GM19023 (cell line): ENCODE data around the gene LGR5.
A peak's percentile ranks its signal among the peaks of the same experiment; 100 is the strongest.
"Not testable (repeated sequence)": the region's sequence is repeated elsewhere in the genome, so short reads cannot be mapped to it uniquely, and the experiment has no call there.

Source experiments
- ATAC-seq: cut with Tn5 transposase; IDR thresholded peaks from one replicate; pipeline ENCODE4 v1.9.1; 2021; ENCODE audit warnings: mild to moderate bottlenecking, moderate library complexity; ENCODE audit not compliant: unreplicated experiment

LGR5 gene

DNA sequence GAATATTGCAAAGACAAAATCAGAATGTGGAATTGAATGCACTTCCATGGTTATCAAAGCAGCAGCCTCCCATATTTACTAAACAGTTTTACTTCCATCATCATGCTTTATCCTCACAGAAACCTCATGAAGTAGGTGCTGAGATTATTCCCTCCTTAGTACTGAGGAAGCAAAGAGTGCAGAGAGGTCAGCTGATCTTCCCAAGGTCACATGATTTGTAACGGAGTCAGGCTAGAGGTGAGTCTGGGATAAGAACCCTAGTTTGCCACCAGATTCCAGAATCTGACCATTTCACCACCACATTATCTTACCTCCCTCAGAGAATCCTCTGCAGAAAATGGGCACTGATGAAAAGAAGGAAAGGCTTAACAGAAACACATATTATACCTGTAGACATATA lies 102.0 kb downstream of the LGR5 start:
- no peak for ATAC-seq

DNA sequence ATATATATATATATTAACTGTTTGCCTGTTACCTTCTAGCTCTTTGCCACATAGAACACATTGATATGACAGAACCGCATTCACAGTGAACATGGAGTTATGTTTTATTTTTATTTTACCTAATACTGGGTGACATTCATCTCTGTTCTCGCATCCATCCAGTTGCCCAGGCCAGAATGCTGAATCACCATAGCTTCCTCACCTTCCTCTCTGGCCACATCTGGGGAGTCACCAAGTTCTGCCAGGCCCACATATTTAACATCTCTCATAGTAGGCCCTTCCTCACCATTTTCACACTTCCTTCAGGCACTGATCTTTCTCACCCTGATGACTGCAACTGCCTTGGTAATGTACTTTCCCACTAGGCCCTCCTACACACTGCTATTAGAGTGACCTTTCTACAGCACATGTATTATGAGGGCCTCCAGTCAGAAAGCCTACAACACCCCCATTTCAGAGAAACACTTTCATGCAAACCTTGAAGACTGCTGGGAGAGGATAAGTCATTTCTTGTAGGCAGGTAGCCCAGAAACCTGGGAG lies 106.8 kb downstream of the LGR5 start:
- ATAC-seq = peak; percentile 51

GRCh38 chr12:71548893-71549292 lies 109.3 kb downstream of the LGR5 start:
- no peak for ATAC-seq

DNA sequence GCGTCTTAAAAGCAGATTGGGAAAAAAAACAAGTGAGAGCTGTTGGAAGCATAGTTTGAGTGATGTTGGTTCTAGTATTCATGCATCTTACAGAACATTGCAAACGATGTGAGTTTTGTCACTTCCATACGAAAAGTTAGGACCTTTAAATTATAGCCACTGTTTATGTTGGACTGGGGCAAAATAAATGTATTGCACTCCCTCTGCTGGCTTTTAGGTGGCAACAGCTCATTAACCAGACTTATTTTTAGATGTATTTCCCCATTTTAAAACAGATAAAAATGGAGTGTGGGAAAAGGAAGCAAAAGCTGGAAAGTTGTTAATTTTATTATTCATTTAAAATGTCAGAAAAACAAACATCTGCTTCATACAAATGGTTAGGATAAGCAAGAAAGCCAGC lies 111.9 kb downstream of the LGR5 start:
- ATAC-seq = no peak

GRCh38 chr12:71552728-71553501 lies 113.3 kb downstream of the LGR5 start:
- no peak for ATAC-seq

DNA sequence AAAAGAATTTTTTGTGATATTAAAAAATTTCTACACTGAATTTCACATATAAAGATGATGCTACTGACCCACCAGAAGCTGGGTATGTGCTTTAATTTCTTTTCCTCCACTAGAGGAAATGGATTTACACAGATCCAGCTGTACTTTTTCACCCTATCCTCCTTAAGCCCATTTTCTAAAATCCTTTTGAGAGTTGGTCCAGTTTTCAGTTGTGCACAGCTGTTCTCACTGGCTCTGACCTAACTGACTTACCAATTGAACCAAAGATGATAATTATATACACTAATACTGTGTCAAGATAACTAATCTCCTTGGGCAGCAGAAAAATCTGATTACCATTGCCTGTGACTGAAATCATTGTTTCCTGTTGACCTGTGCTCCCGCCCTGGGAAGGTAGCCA lies 115.6 kb downstream of the LGR5 start:
- no peak for ATAC-seq

GRCh38 chr12:71555789-71556188 lies 116.2 kb downstream of the LGR5 start:
- not testable (repeated sequence) for ATAC-seq

- no peak for ATAC-seq
Observed at GRCh38 chr12:71556448-71556847, 116.8 kb downstream of the LGR5 start.

GRCh38 chr12:71556875-71557274 lies 117.3 kb downstream of the LGR5 start:
- ATAC-seq = no peak

DNA sequence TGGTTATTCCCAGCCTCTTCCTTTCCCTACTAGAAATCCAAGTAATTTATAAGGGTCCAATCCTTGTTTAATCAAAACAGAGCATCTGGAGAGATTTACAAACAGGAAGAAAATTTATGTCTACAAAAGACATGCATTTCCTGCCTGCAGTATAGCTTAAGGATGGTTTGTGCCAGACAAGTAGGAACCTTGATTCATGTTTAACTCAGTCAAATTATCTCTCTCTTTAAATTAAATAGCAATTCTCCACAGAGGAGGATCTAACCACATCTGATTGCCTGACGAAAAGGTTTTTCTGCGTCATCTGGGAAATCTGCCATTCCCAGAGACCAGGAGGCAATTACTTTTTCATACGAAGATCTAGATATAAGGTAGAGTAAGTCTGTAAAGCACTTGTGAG lies 118.8 kb downstream of the LGR5 start:
- ATAC-seq = no peak

GRCh38 chr12:71562676-71563595 lies 123.3 kb downstream of the LGR5 start:
- no peak for ATAC-seq

DNA sequence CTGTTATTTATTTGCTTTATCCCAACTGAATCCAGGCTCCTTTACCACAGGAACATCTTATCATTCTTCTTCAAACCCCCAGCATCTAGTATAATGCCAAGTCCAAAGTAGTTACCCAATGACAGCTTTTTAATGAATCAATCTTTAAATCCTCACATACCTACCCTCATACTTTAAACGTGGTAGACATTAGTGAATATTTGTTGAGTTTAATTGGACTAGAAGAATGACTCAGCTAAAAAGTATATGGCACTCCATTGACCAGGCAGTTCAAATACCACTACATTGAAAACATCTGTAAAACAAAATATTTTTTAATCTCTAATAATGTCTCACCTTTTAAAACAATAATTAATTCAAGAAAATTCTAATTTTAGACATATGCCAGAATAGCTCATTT lies 125.9 kb downstream of the LGR5 start:
- ATAC-seq = no peak

DNA sequence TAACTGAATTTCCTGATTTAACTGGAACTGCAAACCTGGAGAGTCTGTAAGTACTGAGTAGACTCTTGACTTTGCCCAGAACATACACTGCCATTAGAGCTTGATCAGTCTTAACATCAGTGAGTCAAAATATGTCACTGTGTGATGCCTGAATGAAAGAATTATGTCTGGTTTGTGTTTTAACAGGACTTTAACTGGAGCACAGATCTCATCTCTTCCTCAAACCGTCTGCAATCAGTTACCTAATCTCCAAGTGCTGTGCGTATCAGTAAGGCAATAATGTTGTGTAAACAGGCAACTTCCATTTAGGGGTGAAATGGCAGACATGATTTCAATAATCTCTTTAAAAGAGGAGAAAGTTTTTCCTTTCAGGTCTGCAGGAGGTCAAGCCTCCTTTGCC lies 127.1 kb downstream of the LGR5 start:
- ATAC-seq = no peak

- ATAC-seq = no peak
Observed at GRCh38 chr12:71567537-71567936, 127.9 kb downstream of the LGR5 start.

- not testable (repeated sequence) for ATAC-seq
Observed at GRCh38 chr12:71569885-71570284, 130.3 kb downstream of the LGR5 start.

DNA sequence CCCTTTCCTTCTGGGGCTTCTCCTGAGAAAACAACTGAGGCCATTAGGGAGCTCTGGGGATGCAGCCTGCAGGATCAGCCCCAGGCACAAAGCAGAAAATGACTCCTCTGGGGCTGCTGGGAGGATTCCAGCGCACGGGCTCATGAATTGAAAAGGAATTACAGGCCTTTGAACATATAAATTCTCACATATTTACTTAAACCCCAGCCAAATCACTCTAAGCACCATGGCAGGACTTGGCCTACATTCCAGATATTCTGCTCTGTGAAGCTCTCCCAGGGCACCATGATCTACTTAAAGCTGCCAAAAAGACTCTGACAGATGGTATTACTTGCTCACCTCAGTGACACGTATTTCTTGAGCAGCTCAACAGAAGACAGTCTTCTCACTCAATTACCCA lies 136.9 kb downstream of the LGR5 start:
- ATAC-seq = no peak

- no peak for ATAC-seq
Observed at GRCh38 chr12:71578694-71579258, 139.2 kb downstream of the LGR5 start.

- no peak for ATAC-seq
Observed at GRCh38 chr12:71581206-71581605, 141.6 kb downstream of the LGR5 start.

DNA sequence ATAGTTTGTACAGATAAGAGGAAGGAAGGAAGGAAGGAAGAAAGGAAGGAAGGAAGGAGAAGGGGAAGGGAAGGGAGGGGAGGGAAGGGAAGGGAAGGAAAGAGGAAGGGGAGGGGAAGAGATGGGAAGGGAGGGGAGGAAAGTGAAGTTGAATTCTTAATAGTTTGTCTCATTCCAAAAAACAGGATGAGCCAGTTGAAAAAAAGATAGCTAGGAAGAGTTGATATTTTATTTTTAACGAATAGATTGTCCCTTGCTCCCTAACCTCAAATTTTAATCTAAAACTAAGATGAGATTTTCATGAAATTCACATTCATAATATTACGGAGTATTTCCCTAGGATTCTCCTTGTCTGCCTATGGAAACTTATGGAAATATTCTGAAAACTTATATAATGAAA lies 143.3 kb downstream of the LGR5 start:
- no peak for ATAC-seq

- ATAC-seq = no peak
Observed at GRCh38 chr12:71584356-71584755, 144.8 kb downstream of the LGR5 start.

DNA sequence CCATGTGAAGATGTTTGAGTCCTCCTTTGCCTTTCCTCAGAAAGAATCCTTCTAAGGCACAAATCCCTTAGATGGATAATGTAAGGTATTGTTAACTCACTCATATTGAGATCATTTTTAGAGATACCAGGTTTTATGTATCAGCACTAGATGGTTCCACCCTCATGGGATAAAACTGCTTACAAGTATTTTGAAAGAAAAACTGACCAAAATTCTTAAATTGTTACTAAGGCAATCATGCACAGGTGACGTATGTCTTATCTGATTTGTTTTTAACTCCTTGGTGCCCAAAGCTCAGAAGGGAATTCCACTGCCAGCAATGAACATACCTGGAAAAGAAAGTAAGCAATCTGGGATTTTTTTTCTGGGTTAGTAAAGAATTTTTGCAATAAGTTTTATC lies 145.6 kb downstream of the LGR5 start:
- no peak for ATAC-seq
